HG03565 (cell line): Measurements from ENCODE around the gene SRSF6.
A peak's percentile ranks its signal among the peaks of the same experiment; 100 is the strongest.
"Not testable (repeated sequence)": the region's sequence is repeated elsewhere in the genome, so short reads cannot be mapped to it uniquely, and the experiment has no call there.

Experiments used
- ATAC-seq: cut with Tn5 transposase; IDR thresholded peaks from one replicate; pipeline ENCODE4 v1.9.1; 2021; ENCODE audit warnings: mild to moderate bottlenecking, moderate library complexity; ENCODE audit not compliant: unreplicated experiment

Gene SRSF6

GRCh38 chr20:43457640-43458421 is at the start of gene SRSF6:
Gene SRSF6 (plus strand): TSS chr20:43457896. CDS start chr20:43458034, 138 bp downstream.
- ATAC-seq: peak; percentile 82

GRCh38 chr20:43408848-43409576 is 48.7 kb upstream of the SRSF6 start:
- no peak for ATAC-seq

- ATAC-seq: no peak
Observed at GRCh38 chr20:43409577-43409913, 48.2 kb upstream of the SRSF6 start.

- ATAC-seq: no peak
Observed at GRCh38 chr20:43415661-43416430, 41.9 kb upstream of the SRSF6 start.

- ATAC-seq: no peak
Observed at GRCh38 chr20:43416591-43417228, 41.0 kb upstream of the SRSF6 start.

- ATAC-seq: no peak
Observed at GRCh38 chr20:43420192-43420591, 37.5 kb upstream of the SRSF6 start.

GRCh38 chr20:43420913-43421312 is 36.8 kb upstream of the SRSF6 start:
- not testable (repeated sequence) for ATAC-seq

GRCh38 chr20:43426172-43426571 is 31.5 kb upstream of the SRSF6 start:
- no peak for ATAC-seq

GRCh38 chr20:43430265-43431133 is 27.2 kb upstream of the SRSF6 start:
- ATAC-seq: no peak

GRCh38 chr20:43431134-43431519 is 26.6 kb upstream of the SRSF6 start:
- ATAC-seq: no peak

- no peak for ATAC-seq
Observed at GRCh38 chr20:43432498-43432897, 25.2 kb upstream of the SRSF6 start.

GRCh38 chr20:43433250-43433854 is 24.3 kb upstream of the SRSF6 start:
- no peak for ATAC-seq

GRCh38 chr20:43434565-43434964 is 23.1 kb upstream of the SRSF6 start:
- no peak for ATAC-seq

GRCh38 chr20:43438578-43439316 is 18.9 kb upstream of the SRSF6 start:
- peak; percentile 79 for ATAC-seq

- ATAC-seq: no peak
Observed at GRCh38 chr20:43440531-43440930, 17.2 kb upstream of the SRSF6 start.

GRCh38 chr20:43442282-43442880 is 15.3 kb upstream of the SRSF6 start:
- no peak for ATAC-seq

- ATAC-seq: no peak
Observed at GRCh38 chr20:43444107-43444506, 13.6 kb upstream of the SRSF6 start.

GRCh38 chr20:43446361-43446879 is 11.3 kb upstream of the SRSF6 start:
- ATAC-seq: no peak

GRCh38 chr20:43448431-43448747 is 9.3 kb upstream of the SRSF6 start:
- not testable (repeated sequence) for ATAC-seq
